IMR-90 (cell line): ENCODE results near the gene MAN2A1.

Experiments
- FOS ChIP-seq: fragments of 150-350 bp; IDR thresholded peaks from 2 replicates; pipeline ENCODE4 v1.6.1; 2016; ENCODE audit warnings: low read depth, low read length
- TF ChIP-seq, protein P1 (sequence below): conservative IDR thresholded peaks from 2 replicates; pipeline ENCODE4 v1.5.1; 2012; ENCODE audit warnings: mild to moderate bottlenecking, low read depth, low read length, improper control_type of control experiment

DNA sequence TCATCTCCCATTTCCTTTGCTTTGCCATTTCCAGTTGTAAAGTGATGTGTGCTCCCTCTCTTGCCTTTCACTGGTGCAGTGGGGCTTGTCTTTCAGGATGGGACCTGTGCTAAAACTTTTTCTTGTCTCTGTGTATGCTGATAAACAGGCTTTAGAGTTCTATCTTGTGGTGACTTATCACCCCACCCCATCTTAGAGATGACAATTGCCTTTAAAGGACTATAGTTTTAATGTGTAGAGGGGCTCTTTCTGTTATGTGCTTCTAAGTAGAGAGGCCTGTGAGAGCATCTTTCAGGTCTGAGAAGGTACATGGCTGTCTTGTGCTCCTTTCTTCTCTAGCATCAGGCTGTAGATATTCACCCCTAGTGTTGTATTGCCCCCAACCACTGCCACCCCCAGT, 21.9 kb downstream of the MAN2A1 start:
- TF ChIP-seq, protein P1, sequence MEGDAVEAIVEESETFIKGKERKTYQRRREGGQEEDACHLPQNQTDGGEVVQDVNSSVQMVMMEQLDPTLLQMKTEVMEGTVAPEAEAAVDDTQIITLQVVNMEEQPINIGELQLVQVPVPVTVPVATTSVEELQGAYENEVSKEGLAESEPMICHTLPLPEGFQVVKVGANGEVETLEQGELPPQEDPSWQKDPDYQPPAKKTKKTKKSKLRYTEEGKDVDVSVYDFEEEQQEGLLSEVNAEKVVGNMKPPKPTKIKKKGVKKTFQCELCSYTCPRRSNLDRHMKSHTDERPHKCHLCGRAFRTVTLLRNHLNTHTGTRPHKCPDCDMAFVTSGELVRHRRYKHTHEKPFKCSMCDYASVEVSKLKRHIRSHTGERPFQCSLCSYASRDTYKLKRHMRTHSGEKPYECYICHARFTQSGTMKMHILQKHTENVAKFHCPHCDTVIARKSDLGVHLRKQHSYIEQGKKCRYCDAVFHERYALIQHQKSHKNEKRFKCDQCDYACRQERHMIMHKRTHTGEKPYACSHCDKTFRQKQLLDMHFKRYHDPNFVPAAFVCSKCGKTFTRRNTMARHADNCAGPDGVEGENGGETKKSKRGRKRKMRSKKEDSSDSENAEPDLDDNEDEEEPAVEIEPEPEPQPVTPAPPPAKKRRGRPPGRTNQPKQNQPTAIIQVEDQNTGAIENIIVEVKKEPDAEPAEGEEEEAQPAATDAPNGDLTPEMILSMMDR, result no peak
- no peak for TF ChIP-seq FOS
